Epithelial cell of esophagus (primary cell): ENCODE data around the gene SUFU.

Experiments
- DNase-seq: peaks from one replicate; pipeline ENCODE4 v3.0.0; 2010; ENCODE audit warnings: low read depth
- H3K4me3 ChIP-seq: 2 replicates; pipeline ENCODE4 v1.5.1; 2011; ENCODE audit warnings: mild to moderate bottlenecking, low read length, control low read depth
- CTCF ChIP-seq: IDR thresholded peaks from 2 replicates; pipeline ENCODE4 v1.5.1; 2011; ENCODE audit warnings: low read depth, mild to moderate bottlenecking, low read length, control low read depth, inconsistent platforms; ENCODE audit not compliant: insufficient read depth; ENCODE audit errors: missing control alignments

Gene SUFU

GRCh38 chr10:102595293-102595692 is 91.5 kb downstream of the SUFU start:
- H3K4me3 ChIP-seq, result no peak overlapping the region
- TF ChIP-seq CTCF, result no peak
- DNase-seq, result no peak

GRCh38 chr10:102595897-102596296 is 92.1 kb downstream of the SUFU start:
- H3K4me3 ChIP-seq, result no peak overlapping the region
- no peak for DNase-seq
- TF ChIP-seq CTCF, result no peak

GRCh38 chr10:102596506-102596971 is 92.8 kb downstream of the SUFU start:
- TF ChIP-seq CTCF, result peak; percentile 96

DNA sequence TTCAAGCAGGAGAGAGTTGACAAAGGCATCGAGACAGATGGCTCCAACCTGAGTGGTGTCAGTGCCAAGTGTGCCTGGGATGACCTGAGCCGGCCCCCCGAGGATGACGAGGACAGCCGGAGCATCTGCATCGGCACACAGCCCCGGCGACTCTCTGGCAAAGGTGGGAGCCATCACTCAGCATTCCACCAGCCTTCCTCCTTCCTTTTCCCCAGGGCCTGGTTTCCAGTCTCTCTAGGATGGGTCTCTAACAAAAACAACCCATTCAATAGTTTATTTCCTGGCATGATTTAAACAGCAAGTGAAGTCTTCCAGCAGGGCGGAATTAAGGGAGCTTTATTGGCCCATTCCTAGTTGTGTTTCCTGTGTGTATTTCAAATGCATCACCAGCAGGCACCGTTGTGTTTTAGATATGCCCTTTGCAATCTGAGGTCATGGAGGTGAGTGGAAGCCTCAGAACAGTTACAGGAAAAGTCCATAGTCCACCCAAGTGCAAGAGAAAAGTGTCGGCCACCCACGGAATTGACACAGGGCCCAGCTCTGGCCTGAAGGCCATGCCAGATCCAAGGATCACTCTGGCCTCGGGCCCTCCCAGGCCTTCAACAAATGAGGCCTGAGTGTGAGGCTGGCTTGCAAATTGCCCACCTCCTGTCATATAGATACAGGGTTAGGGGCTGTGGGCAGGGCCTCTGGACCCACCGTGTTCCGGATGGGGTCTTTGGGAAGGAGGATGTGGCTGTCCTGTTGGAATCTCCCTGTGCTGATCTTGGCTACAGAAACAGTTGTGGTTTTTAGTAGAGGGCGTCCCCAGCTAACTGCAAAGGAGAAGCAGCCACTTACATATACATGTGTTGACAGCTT is 93.6 kb downstream of the SUFU start:
- H3K4me3 ChIP-seq, result no peak overlapping the region
- no peak for TF ChIP-seq CTCF
- no peak for DNase-seq

More at GRCh38 chr10:102596506-102596971, 92.8 kb downstream of the SUFU start:
- peak; percentile 75 for DNase-seq
- H3K4me3 ChIP-seq, result no peak overlapping the region

DNA sequence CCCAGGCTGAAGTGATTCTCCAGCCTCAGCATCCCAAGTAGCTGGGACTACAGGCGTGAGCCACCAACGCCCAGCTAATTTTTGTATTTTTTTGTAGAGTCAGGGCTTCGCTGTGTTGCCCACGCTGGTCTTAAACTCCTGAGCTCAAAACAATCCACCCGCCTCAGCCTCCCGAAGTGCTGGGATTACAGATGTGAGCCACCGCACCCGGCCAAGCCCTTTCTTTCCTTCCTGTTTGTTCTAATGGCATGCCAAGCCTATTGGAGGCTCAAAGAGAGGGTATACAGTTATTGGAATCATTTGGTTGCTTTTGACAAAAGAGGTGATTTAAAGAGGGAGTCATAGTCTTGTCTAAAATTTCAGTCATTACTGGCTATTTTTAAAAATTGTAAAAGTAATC is 94.5 kb downstream of the SUFU start:
- TF ChIP-seq CTCF, result no peak
- H3K4me3 ChIP-seq, result no peak overlapping the region
- no peak for DNase-seq

DNA sequence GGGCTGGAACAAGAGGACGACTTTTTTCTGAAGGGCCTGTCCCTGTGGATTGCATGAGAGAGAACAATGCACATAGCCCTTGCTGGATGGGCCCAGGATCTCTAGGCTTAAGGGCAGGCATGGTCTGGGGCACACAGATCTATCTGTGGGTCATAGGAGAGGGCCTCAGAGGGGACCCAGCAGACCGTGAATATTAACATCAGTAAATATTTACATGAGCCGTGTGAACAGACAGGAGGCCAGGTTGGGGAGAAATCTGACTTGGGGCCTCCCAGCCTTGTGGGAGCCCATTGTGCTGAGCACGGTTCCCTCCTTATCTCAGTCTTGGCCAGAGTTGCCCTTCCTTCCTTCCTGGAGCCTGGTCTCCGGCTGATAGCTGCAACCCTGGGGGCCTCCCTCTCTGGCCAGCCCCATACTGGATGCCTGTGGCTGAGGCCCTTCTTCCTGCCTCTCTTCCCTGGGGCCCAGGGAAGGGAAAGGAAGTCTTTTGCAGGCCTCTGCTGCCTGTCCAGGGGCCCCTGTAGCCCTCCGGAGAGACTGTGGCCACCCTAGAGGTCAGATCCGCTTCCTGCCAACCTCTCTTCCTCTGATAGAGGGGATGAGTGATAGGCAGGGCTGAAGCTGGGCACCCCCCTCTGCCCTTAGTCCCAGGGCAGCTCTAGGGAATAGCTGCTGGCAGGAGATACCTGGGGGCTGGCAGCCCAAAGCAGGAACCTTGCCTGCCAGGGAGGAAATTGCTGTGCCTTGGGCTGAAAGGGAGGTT is 96.0 kb downstream of the SUFU start:
- no peak for TF ChIP-seq CTCF
- DNase-seq, result no peak
- H3K4me3 ChIP-seq, result no peak overlapping the region
